Neural cell (in vitro differentiated cells): ENCODE measurements around the gene GAST.

ENCODE experiments used
- CTCF ChIP-seq: fragments of 450-650 bp; IDR thresholded peaks from 2 replicates; pipeline ENCODE4 v1.5.1; 2014; ENCODE audit warnings: antibody characterized with exemption, mild to moderate bottlenecking, moderate library complexity; ENCODE audit not compliant: poor library complexity, severe bottlenecking
- TAF1 ChIP-seq: IDR thresholded peaks from 2 replicates; pipeline ENCODE4 v1.6.1; 2012; ENCODE audit warnings: low read depth

- no peak for TF ChIP-seq CTCF
- TF ChIP-seq TAF1 = no peak
Observed at GRCh38 chr17:41680426-41681040, 31.6 kb upstream of the GAST start.
